Thyroid gland (tissue), 4 donors: ENCODE results near the gene DEFB119.

ENCODE experiments used
- CTCF ChIP-seq, 6 experiments: fragments of 200-600 bp in 3 of 6; fragments of 450-650 bp in 3 of 6; sonication (generic) in 3 of 6; IDR thresholded peaks; one replicate each; pipeline ENCODE4 v1.5.1; 2016 to 2019; ENCODE audit warnings: antibody characterized with exemption in 6 of 6, mild to moderate bottlenecking in 2 of 6, inconsistent platforms in 1 of 6, moderate library complexity in 1 of 6
- POLR2A ChIP-seq, 2 donors: fragments of 450-650 bp; IDR thresholded peaks; one replicate each; pipeline ENCODE4 v1.6.1; 2017; ENCODE audit warnings: antibody characterized with exemption in 2 of 2, mild to moderate bottlenecking in 2 of 2, moderate library complexity in 1 of 2

- TF ChIP-seq POLR2A (IDR thresholded peaks at IDR 0.05) (no peak), CTCF (IDR thresholded peaks at IDR 0.05) (no peak)
Measured at GRCh38 chr20:31368301-31368700, 22.1 kb downstream of the DEFB119 start, which contains the start of gene DEFB118.
